ENCODE measurements around the gene KRT86. TPM values are rescaled to one million over a fixed set of nuclear protein-coding genes. Genes with fewer than 3 reads are reported as not detected.

Gene KRT86
- total RNA-seq, 4 donors from 2014 or later = 1.0 to 289 (median 37.0) TPM

DNA sequence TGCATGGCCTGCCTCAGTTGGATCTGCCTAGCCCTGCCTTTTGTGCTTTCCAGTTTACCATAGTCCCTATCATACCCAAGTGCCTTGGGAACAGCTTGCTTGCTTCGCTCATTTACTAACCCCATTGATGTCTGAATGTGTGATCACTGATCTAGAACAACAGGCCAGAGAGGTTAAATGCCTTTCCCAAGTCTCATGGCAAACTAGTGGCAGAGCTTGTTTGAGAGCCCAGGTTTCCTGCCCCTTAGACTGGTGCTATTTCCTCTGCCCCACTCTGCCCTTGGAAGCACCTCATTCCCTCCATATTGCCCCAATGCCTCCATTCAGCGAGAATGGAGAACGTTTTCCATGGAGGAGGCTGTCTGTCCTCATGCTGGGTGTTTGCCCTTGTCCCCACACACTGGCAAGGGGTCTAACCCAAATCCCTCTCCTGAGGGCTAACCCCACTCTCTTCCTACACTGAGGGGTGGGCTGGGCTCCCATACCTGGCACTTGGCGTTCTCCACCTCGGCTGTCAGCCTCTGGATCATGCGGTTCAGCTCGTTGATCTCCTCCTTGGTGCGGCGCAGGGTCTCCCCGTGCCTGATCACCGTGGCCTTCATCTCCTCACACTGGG, 21.6 kb upstream of the KRT86 start:
- WGBS = over 99% methylated on average over 9 of the region's 11 CpGs
- H3K27ac ChIP-seq = no peak overlapping the region
- H3K9me3 ChIP-seq = no peaks in the 10 kb centered on the region
- H3K4me3 ChIP-seq = no peak overlapping the region
- peak in 1 of 2 donors; percentile 36 for DNase-seq (ENCODE audit: low spot score in 2 of 2)
- H3K4me1 ChIP-seq = no peaks in the 10 kb centered on the region
- H3K27me3 ChIP-seq = peaks cover 47% of the 10 kb centered on the region
- TF ChIP-seq EP300 (IDR thresholded peaks at IDR 0.05) = no peak
- TF ChIP-seq POLR2AphosphoS5 (IDR thresholded peaks at IDR 0.05) = no peak
- no peak for TF ChIP-seq POLR2A (IDR thresholded peaks at IDR 0.05)
- TF ChIP-seq, protein P1, sequence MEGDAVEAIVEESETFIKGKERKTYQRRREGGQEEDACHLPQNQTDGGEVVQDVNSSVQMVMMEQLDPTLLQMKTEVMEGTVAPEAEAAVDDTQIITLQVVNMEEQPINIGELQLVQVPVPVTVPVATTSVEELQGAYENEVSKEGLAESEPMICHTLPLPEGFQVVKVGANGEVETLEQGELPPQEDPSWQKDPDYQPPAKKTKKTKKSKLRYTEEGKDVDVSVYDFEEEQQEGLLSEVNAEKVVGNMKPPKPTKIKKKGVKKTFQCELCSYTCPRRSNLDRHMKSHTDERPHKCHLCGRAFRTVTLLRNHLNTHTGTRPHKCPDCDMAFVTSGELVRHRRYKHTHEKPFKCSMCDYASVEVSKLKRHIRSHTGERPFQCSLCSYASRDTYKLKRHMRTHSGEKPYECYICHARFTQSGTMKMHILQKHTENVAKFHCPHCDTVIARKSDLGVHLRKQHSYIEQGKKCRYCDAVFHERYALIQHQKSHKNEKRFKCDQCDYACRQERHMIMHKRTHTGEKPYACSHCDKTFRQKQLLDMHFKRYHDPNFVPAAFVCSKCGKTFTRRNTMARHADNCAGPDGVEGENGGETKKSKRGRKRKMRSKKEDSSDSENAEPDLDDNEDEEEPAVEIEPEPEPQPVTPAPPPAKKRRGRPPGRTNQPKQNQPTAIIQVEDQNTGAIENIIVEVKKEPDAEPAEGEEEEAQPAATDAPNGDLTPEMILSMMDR (IDR thresholded peaks at IDR 0.05) = no peak
- H3K36me3 ChIP-seq = no peaks in the 10 kb centered on the region

DNA sequence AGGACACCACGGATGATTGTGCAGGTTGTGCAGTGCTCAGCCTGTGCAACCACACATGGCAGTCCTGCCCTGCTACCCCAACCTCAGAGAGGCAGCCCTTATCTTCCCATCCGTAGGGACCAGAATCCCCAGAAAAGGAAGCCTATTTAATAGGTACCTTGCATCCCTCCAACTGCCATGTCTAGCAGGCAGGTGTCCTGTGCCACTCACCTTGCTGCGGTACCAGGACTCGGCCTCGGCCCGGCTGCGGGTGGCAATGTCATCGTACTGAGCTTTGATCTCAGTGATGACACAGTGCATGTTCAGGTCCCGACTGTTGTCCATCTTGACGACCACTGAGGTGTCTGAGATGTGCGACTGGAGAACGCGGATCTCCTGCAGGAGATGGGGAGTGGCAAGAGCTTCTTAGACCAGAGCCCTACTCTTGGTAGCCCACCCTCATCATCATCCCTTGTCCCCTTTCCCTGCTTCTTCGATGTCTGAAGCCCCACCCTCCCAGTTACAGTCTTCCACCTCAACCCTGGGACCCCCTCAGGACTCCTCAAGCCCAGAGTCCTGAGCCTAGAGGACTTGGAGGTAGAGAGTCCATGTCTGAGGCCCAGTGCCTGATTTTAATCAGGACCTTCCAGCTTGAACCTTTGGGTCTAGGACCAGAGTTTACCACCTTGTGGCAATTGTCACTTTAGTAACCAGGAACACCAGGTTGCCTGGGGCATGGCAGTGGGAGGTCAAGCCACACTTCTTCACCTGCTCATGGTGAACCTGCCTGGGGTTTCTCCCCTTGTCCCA, 20.9 kb upstream of the KRT86 start:
- 96% methylated on average over 11 of the region's 14 CpGs for WGBS

DNA sequence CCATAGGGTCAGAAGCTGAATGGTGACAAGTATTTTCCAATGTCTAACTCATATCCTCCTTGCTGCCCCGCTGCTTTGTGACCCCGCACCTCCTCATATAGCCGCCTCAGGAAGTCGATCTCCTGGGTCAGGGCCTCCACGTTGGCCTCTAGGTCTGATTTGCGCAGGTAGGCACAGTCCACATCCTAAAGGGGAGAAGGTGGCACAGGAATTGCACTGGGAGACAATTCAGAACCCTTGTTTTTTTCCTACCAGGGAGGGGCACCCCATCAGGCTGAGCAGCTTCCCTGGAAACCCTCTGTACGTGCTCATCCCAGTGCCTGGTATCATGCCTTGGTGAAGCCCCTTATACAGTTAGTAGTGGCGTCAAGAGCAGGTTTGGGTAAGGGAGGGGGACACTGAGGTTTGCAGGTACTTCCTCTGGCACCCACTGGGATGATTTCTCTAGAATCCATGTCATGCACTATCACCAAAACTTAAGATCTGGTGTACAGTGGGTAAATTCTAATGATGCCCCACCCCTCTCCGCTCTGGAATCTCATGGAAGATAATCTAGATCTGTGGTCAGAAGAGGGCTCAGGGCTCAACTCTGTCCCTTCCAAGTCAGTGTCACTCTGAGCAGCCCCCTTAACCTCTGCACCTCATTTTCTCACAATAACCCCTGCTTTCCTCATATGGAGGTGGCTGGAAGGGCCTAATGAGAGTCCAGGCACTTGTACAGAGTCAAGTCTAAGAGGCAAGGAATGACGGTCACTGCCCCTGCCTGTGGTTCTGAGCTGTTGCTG, 20.1 kb upstream of the KRT86 start:
- WGBS = 94% methylated on average over 5 of the region's 10 CpGs
- Histone ChIP-seq H3K9me3 (no peaks in the 10 kb centered on the region), H3K27me3 (peaks cover 56% of the 10 kb centered on the region), H3K36me3 (no peaks in the 10 kb centered on the region), H3K27ac (no peak overlapping the region), H3K4me1 (peaks cover 11% of the 10 kb centered on the region), H3K4me3 (no peak overlapping the region)
- TF ChIP-seq POLR2A (IDR thresholded peaks at IDR 0.05) (no peak), POLR2AphosphoS5 (IDR thresholded peaks at IDR 0.05) (no peak), EP300 (IDR thresholded peaks at IDR 0.05) (no peak)
- TF ChIP-seq, protein P1 (IDR thresholded peaks at IDR 0.05) = no peak
- DNase-seq (ENCODE audit: low spot score in 2 of 2) = peak in 1 of 2 donors; percentile 15

More for the DNA sequence above, 20.9 kb upstream of the KRT86 start:
- H3K27me3 ChIP-seq = peaks cover 55% of the 10 kb centered on the region
- peak in 1 of 2 donors; percentile 30 for DNase-seq (ENCODE audit: low spot score in 2 of 2)
- no peak for TF ChIP-seq POLR2AphosphoS5 (IDR thresholded peaks at IDR 0.05)
- TF ChIP-seq, protein P1 (IDR thresholded peaks at IDR 0.05) = no peak
- TF ChIP-seq EP300 (IDR thresholded peaks at IDR 0.05) = no peak
- TF ChIP-seq POLR2A (IDR thresholded peaks at IDR 0.05) = no peak
- H3K27ac ChIP-seq = no peak overlapping the region
- H3K4me1 ChIP-seq = peaks cover 7% of the 10 kb centered on the region
- H3K36me3 ChIP-seq = no peaks in the 10 kb centered on the region
- H3K4me3 ChIP-seq = no peak overlapping the region
- no peaks in the 10 kb centered on the region for H3K9me3 ChIP-seq

DNA sequence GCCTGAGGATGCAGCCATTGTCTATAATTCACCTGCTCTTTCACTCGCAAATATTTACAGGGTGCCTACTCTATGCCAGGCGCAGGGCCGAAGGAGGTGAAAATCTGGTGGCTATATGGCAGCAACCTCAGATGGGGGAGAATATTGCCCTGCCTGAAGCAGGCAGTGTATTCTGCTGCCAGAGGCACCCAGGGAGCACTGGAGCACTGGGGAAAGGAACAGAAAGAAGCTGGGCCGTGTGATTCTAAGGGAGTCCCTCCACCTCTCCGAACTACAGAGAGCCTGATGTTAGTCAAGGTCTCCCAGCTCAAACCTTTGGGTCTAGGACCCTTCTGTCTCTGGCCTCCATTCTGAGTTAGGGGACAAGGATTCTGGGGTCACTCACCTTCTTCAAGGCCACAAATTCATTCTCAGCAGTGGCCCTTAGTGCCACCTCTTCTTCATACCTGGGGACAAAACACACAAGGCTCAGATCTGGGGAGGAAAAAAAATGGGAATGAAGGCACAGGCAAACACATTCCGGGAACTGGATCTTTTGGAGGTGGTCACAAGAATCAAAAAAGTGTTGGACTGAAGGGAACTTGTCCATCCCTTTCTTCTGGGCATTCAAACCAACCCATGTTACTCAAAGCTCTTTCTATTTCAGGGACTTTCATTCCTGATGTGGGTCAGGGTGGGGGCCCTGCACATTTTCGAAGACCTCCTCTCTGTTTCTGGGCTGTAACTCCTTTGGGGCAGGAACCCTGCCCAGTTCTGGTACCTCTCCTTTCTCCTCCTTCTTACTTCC, 19.3 kb upstream of the KRT86 start:
- DNase-seq (ENCODE audit: low spot score in 2 of 2) = peak in 1 of 2 donors; percentile 30
- Histone ChIP-seq H3K27ac (no peak overlapping the region), H3K4me3 (no peak overlapping the region), H3K9me3 (no peaks in the 10 kb centered on the region), H3K4me1 (peaks cover 11% of the 10 kb centered on the region), H3K27me3 (peaks cover 49% of the 10 kb centered on the region), H3K36me3 (no peaks in the 10 kb centered on the region)
- TF ChIP-seq, protein P1 (IDR thresholded peaks at IDR 0.05) = no peak
- no peak for TF ChIP-seq EP300 (IDR thresholded peaks at IDR 0.05)
- no peak for TF ChIP-seq POLR2AphosphoS5 (IDR thresholded peaks at IDR 0.05)
- TF ChIP-seq POLR2A (IDR thresholded peaks at IDR 0.05) = no peak
- WGBS = 82% methylated on average over 7 of the region's 7 CpGs
